PC-3 (cell line): ENCODE measurements around the gene TMEM178B.

Experiments
- CTCF ChIP-seq: fragments of 300-600 bp; sonication (generic); conservative IDR thresholded peaks from 2 replicates; pipeline ENCODE4 v1.5.1; 2017; ENCODE audit warnings: antibody characterized with exemption, low read depth, mild to moderate bottlenecking, low read length
- EZH2 ChIP-seq: fragments of 300-600 bp; sonication (generic); IDR thresholded peaks from one replicate; pipeline ENCODE4 v1.6.1; 2017; ENCODE audit warnings: antibody characterized with exemption, mild to moderate bottlenecking, low read length; ENCODE audit not compliant: unreplicated experiment
- EZH2phosphoT487 ChIP-seq: fragments of 300-600 bp; sonication (generic); IDR thresholded peaks from 2 replicates; pipeline ENCODE4 v1.6.1; 2018; ENCODE audit warnings: mild to moderate bottlenecking, antibody characterized with exemption, low read length, borderline replicate concordance

GRCh38 chr7:141490474-141490873 lies 416.6 kb downstream of the TMEM178B start:
- TF ChIP-seq CTCF (no peak), EZH2 (no peak), EZH2phosphoT487 (no peak)
